Measurements from ENCODE around the gene NUCB1. TPM values are rescaled to one million over a fixed set of nuclear protein-coding genes. Genes with fewer than 3 reads are reported as not detected.
A peak's percentile ranks its signal among the peaks of the same experiment; 100 is the strongest.

NUCB1 gene
- total and polyA plus RNA-seq, 9 of the 15 experiments (the other 6 are each of a cell fraction or from before 2014, with no cell fraction given) = 3.1 to 153 (median 71.7) TPM

DNA sequence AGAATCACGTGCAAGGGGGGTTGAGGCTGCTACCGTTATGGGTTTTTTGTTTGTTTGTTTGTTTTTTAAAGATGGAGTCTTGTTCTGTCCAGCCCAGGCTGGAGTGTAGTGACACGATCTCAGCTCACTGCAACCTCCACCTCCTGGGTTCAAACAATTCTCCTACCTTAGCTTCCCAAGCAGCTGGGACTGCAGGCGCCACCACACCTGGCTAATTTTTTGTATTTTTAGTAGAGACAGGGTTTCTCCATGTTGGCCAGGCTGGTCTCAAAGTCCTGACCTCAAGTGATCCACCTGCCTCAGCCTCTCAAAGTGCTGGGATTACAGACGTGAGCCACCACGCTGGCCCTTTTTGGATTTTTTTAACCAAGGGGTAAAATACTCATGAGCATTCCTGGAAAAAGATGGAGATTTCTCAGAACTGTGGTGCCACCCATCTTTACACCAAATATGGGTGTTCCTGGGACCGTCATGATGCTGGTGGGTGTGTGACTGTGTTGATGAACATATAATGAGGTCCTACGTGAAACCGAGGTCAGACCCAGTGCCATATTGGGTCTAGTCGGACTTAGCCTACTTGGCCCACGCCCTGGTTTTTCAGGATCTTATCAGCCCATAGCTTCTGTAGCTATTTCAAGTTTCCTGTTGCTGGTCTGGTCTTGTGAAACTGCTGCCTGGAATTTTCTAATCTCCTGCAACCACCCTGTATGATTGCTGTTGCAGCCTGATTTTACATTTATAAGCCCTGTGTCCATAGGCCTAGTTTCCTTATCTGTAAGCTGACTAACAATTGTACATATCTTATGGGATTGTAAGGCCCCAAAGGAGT, 21.7 kb upstream of the NUCB1 start (continued):
- TF ChIP-seq ZBTB11 (CRISPR knock-in tag; IDR thresholded peaks at IDR 0.05) = peak in 1 of 3 experiments; percentile 84; a peak in 2 of 6 replicates
- TF ChIP-seq TBL1XR1 (IDR thresholded peaks at IDR 0.05; ENCODE audit: low read length in 2 of 2) = peak; percentile 99 to 100
- peak; percentile 99 for TF ChIP-seq SMAD4 (CRISPR knock-in tag; conservative IDR thresholded peaks at IDR 0.05)
- no peak for TF ChIP-seq LARP7 (IDR thresholded peaks at IDR 0.05)
- no peak for TF ChIP-seq BDP1 (IDR thresholded peaks at IDR 0.05; ENCODE audit: insufficient read depth, insufficient read length)
- no peak for TF ChIP-seq ZNF3 (CRISPR knock-in tag; IDR thresholded peaks at IDR 0.05)
- no peak for TF ChIP-seq MCM5 (IDR thresholded peaks at IDR 0.05; ENCODE audit: low read depth)
- TF ChIP-seq XRCC5 (IDR thresholded peaks at IDR 0.05; ENCODE audit: low read depth, low read length) = no peak
- TF ChIP-seq ZNF408 (CRISPR knock-in tag; IDR thresholded peaks at IDR 0.05; ENCODE audit: low read depth) = no peak
- peak; percentile 95 for TF ChIP-seq HES1 (IDR thresholded peaks at IDR 0.05; ENCODE audit: low read depth)
- TF ChIP-seq TOE1 (IDR thresholded peaks at IDR 0.05; ENCODE audit: borderline replicate concordance) = peak; percentile 70; the same call in 1 of the 2 replicates
- no peak for TF ChIP-seq TOE1 (CRISPR knock-in tag; IDR thresholded peaks at IDR 0.05; ENCODE audit: borderline replicate concordance, low read depth)
